Lung (tissue), 12 donors: ENCODE data around the gene MTAP. TPM values are rescaled to one million over a fixed set of nuclear protein-coding genes. Genes with fewer than 3 reads are reported as not detected.

Experiments
- ATAC-seq: fragments of 200-7000 bp; cut with Tn5 transposase; one replicate; pipeline ENCODE4 v1.9.1; 2020; ENCODE audit warnings: moderate number of reproducible peaks; ENCODE audit not compliant: insufficient read depth, low FRiP score
- DNase-seq, 3 donors: peaks; one replicate each; pipeline ENCODE4 v3.0.0-alpha.2; 2013 to 2017
- H3K27ac ChIP-seq, 2 donors: one replicate each; pipeline ENCODE4 v1.5.1; 2013; ENCODE audit warnings: mild to moderate bottlenecking in 2 of 2, moderate library complexity in 2 of 2, control low read depth in 1 of 2, inconsistent platforms in 1 of 2, low read depth in 1 of 2, low read length in 1 of 2
- H3K27me3 ChIP-seq, 3 donors: one replicate each; pipeline ENCODE4 v1.5.1; 2013; ENCODE audit warnings: low read length in 2 of 3; ENCODE audit not compliant: control insufficient read depth in 3 of 3, insufficient read depth in 3 of 3
- H3K36me3 ChIP-seq, 4 donors: one replicate each; pipeline ENCODE4 v1.5.1; 2013; ENCODE audit warnings: low read length in 4 of 4, mild to moderate bottlenecking in 1 of 4, moderate library complexity in 1 of 4; ENCODE audit not compliant: control insufficient read depth in 4 of 4, insufficient read depth in 4 of 4
- H3K4me1 ChIP-seq, 5 donors: one replicate each; pipeline ENCODE4 v1.5.1; 2013; ENCODE audit warnings: low read length in 5 of 5, mild to moderate bottlenecking in 2 of 5, moderate library complexity in 1 of 5; ENCODE audit not compliant: control insufficient read depth in 5 of 5, insufficient read depth in 5 of 5
- H3K4me3 ChIP-seq: one replicate; pipeline ENCODE4 v1.5.1; 2013; ENCODE audit warnings: mild to moderate bottlenecking, control low read depth, moderate library complexity
- H3K9ac ChIP-seq, 2 donors: one replicate each; pipeline ENCODE4 v1.5.1; 2013; ENCODE audit warnings: low read length in 2 of 2, control low read depth in 1 of 2; ENCODE audit not compliant: insufficient read depth in 1 of 2
- H3K9me3 ChIP-seq, 4 donors: one replicate each; pipeline ENCODE4 v1.5.1; 2013; ENCODE audit warnings: low read length in 3 of 4, mild to moderate bottlenecking in 1 of 4, moderate library complexity in 1 of 4; ENCODE audit not compliant: control insufficient read depth in 4 of 4, insufficient read depth in 3 of 4
- WGBS, 2 donors: extraction: QIAGEN DNeasy Blood & Tissue Kit; methylation state at CpG; one replicate each; pipeline ENCODE4 v1.1.7; 2013; 5-methylcytosine and 5-hydroxymethylcytosine counted together
- polyA plus RNA-seq, 2 donors: library from polyadenylated mRNA; stranded (reverse); fragments of 200-250 nt; gene quantifications; one replicate each; pipeline ENCODE4 v1.2.1, GENCODE V29; 2013
- total RNA-seq, 2 donors: library from RNA; depleted of rRNA in 1 of 2; stranded (reverse); fragments of >200 nt in 1 of 2; gene quantifications; one replicate each; pipeline ENCODE4 v1.2.1, GENCODE V29; 2014 to 2021
- TF ChIP-seq, protein P1 (sequence below): IDR thresholded peaks from 2 replicates; pipeline ENCODE4 v1.5.1; 2012; ENCODE audit warnings: mild to moderate bottlenecking; ENCODE audit errors: control extremely low read depth, extremely low read depth
- donor health status: control.
- donor health status: control.
- donor health status: Bipolar disorder and iron deficiency.
- donor health status: healthy.
- donor health status: DM: yes; HTN: yes; CAD: no.

Gene MTAP
- total and polyA plus RNA-seq, 4 donors: 10.0 to 31.5 (median 18.8) TPM

DNA sequence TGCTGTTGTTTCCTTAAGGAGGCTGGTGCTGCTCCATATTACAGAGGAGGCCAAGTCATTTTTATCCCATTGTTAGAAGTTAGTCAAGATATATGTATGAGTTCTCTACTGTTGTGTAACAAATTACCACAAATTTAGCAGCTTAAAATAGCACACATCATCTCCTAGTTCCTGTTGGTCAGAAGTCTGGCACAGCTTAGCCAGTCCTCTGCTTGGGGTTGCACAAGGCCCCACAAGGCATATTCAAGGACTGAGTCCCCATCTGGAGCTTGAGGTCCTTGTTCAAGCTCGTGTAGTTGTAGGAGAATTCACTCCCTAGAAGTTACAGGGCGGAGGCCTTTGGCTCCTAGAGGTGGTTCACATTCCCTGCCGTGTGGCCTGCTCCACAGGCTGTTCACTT is 14.7 kb downstream of the MTAP start:
- no peak overlapping the region for H3K27ac ChIP-seq
- H3K9ac ChIP-seq: no peak overlapping the region
- TF ChIP-seq, protein P1, sequence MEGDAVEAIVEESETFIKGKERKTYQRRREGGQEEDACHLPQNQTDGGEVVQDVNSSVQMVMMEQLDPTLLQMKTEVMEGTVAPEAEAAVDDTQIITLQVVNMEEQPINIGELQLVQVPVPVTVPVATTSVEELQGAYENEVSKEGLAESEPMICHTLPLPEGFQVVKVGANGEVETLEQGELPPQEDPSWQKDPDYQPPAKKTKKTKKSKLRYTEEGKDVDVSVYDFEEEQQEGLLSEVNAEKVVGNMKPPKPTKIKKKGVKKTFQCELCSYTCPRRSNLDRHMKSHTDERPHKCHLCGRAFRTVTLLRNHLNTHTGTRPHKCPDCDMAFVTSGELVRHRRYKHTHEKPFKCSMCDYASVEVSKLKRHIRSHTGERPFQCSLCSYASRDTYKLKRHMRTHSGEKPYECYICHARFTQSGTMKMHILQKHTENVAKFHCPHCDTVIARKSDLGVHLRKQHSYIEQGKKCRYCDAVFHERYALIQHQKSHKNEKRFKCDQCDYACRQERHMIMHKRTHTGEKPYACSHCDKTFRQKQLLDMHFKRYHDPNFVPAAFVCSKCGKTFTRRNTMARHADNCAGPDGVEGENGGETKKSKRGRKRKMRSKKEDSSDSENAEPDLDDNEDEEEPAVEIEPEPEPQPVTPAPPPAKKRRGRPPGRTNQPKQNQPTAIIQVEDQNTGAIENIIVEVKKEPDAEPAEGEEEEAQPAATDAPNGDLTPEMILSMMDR: no peak
- 71 to 73% methylated on average over 3 of the region's 3 CpGs for WGBS, 2 donors
- H3K4me1 ChIP-seq: peaks cover 0 to 5% (median 2%) of the 10 kb centered on the region in 5 donors
- DNase-seq (no peak), ATAC-seq (no peak)
- H3K9me3 ChIP-seq: no peaks in the 10 kb centered on the region
- no peak overlapping the region for H3K4me3 ChIP-seq
- H3K27me3 ChIP-seq: no peaks in the 10 kb centered on the region
- H3K36me3 ChIP-seq: peaks cover 14 to 36% (median 25%) of the 10 kb centered on the region in 4 donors

GRCh38 chr9:21825637-21826036 is 23.2 kb downstream of the MTAP start:
- Histone ChIP-seq H3K36me3 (peaks cover 12 to 27% (median 15%) of the 10 kb centered on the region in 4 donors), H3K9ac (no peak overlapping the region), H3K4me3 (no peak overlapping the region), H3K27ac (no peak overlapping the region), H3K27me3 (no peaks in the 10 kb centered on the region), H3K4me1 (no peaks in the 10 kb centered on the region), H3K9me3 (peaks cover 0 to 4% (median 0%) of the 10 kb centered on the region in 4 donors)
- DNase-seq: no peak
- no peak for ATAC-seq
- TF ChIP-seq, protein P1: no peak
- 97% methylated on average over 2 of the region's 2 CpGs for WGBS, 2 donors

DNA sequence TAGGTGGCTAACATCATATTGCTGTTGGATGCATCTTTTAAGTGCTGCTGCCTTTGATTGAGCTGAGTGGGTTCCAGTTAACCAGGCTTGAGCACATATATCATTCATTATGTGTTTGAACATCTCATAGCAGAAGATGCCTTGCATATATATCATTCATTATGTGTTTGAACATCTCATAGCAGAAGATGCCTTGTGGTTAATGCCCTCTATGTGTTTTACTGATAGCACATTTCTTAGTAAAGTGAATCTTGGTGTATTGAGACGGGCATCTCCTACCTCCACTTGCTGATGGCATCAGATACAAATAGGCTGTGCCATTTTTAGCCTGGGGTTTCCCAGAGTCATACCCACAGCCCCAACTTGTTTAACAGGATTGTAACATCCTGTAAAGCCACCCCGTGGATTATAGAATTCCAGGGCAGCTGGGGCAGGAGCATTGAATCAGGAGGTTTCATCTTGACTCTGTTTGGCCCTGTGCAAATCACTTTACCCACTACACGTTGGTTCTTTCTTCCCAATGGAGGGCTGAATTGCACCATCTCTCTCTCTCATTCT is 26.5 kb downstream of the MTAP start:
- H3K9ac ChIP-seq: no peak overlapping the region
- H3K36me3 ChIP-seq: peaks cover 16 to 42% (median 27%) of the 10 kb centered on the region in 4 donors
- H3K4me1 ChIP-seq: peaks cover 0 to 7% (median 4%) of the 10 kb centered on the region in 5 donors
- WGBS, 2 donors: 76 to 93% methylated on average over 3 of the region's 3 CpGs
- ATAC-seq: no peak
- no peak for DNase-seq
- H3K4me3 ChIP-seq: no peak overlapping the region
- H3K27ac ChIP-seq: no peak overlapping the region
- TF ChIP-seq, protein P1: no peak
- no peaks in the 10 kb centered on the region for H3K27me3 ChIP-seq
- peaks cover 0 to 4% (median 0%) of the 10 kb centered on the region in 4 donors for H3K9me3 ChIP-seq

- Histone ChIP-seq H3K4me3 (no peak overlapping the region), H3K36me3 (peaks cover 15 to 42% (median 35%) of the 10 kb centered on the region in 4 donors), H3K4me1 (peaks cover 0 to 7% (median 4%) of the 10 kb centered on the region in 5 donors), H3K9ac (no peak overlapping the region), H3K27me3 (no peaks in the 10 kb centered on the region), H3K27ac (no peak overlapping the region), H3K9me3 (no peaks in the 10 kb centered on the region)
- no peak for ATAC-seq
- TF ChIP-seq, protein P1: no peak
- 94 to 95% methylated on average over 3 of the region's 3 CpGs for WGBS, 2 donors
- DNase-seq: no peak
These were observed 28.2 kb downstream of the MTAP start for GRCh38 chr9:21830589-21830988.
